Suprapubic skin (tissue), 4 donors: ENCODE measurements around the gene DYNLRB2.

Source experiments
- EP300 ChIP-seq: sonication (generic); formaldehyde crosslinking; IDR thresholded peaks from one replicate; pipeline ENCODE4 v1.6.1; 2017; ENCODE audit warnings: antibody characterized with exemption
- POLR2A ChIP-seq, 2 donors: fragments of 450-650 bp; IDR thresholded peaks; one replicate each; pipeline ENCODE4 v1.6.1; 2017; ENCODE audit warnings: antibody characterized with exemption in 2 of 2, mild to moderate bottlenecking in 2 of 2, moderate library complexity in 2 of 2
- POLR2AphosphoS5 ChIP-seq, 3 donors: sonication (generic); formaldehyde crosslinking; IDR thresholded peaks; one replicate each; pipeline ENCODE4 v1.6.1; 2017; ENCODE audit warnings: antibody characterized with exemption in 3 of 3
- TF ChIP-seq, protein P1 (sequence below), 2 donors: fragments of 200-600 bp in 1 of 2; fragments of 450-650 bp in 1 of 2; sonication (generic) in 1 of 2; IDR thresholded peaks; one replicate each; pipeline ENCODE4 v1.5.1; 2016 to 2019; ENCODE audit warnings: antibody characterized with exemption in 2 of 2, mild to moderate bottlenecking in 1 of 2, moderate library complexity in 1 of 2

DNA sequence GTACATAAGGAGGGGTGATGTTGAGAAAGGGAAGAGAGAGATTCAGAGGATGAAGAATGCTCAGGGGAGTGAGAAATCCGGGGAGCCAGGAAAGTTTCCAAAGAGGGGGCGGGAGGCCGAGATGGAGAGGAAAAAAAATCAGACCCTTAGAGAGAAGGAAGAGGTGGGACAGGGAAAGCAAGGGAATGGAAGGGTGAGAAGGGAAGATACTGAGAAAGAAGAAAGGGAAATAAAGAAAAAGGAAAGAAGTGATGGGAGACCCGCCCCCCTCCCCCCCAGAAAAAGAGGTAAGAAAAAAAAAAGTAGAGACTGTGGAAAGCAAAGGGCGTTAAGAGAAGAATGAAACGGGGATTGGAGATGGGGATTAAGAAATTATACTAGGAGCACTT, 507 bp downstream of the DYNLRB2 start:
- TF ChIP-seq, protein P1, sequence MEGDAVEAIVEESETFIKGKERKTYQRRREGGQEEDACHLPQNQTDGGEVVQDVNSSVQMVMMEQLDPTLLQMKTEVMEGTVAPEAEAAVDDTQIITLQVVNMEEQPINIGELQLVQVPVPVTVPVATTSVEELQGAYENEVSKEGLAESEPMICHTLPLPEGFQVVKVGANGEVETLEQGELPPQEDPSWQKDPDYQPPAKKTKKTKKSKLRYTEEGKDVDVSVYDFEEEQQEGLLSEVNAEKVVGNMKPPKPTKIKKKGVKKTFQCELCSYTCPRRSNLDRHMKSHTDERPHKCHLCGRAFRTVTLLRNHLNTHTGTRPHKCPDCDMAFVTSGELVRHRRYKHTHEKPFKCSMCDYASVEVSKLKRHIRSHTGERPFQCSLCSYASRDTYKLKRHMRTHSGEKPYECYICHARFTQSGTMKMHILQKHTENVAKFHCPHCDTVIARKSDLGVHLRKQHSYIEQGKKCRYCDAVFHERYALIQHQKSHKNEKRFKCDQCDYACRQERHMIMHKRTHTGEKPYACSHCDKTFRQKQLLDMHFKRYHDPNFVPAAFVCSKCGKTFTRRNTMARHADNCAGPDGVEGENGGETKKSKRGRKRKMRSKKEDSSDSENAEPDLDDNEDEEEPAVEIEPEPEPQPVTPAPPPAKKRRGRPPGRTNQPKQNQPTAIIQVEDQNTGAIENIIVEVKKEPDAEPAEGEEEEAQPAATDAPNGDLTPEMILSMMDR (IDR thresholded peaks at IDR 0.05) = no peak
- TF ChIP-seq POLR2A (IDR thresholded peaks at IDR 0.05) (no peak), POLR2AphosphoS5 (IDR thresholded peaks at IDR 0.05) (no peak), EP300 (no peak)
